GM21390 (cell line): ENCODE data around the gene ANTXR2.
A peak's percentile ranks its signal among the peaks of the same experiment; 100 is the strongest.
"Not testable (repeated sequence)": the region's sequence is repeated elsewhere in the genome, so short reads cannot be mapped to it uniquely, and the experiment has no call there.

Experiments
- ATAC-seq: cut with Tn5 transposase; IDR thresholded peaks from one replicate; pipeline ENCODE4 v1.9.1; 2021; ENCODE audit not compliant: unreplicated experiment

Gene ANTXR2

DNA sequence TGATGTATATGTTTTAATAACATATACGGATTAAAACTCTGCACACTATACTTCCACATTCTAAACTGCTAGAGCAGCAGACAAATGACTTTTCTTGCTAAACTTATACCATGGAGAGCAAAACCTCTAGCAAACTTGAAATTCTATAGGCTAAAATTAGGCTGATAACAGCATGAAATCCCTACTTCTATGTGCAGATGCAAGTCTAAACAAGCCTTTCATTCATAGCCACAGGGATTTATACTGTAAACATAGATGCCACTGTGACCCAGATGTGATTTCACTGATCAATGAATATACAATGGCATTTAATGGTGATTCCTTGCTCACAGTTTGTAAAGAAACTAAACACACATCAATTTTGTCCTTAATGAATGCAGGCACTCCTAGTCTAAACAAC is 151.0 kb downstream of the ANTXR2 start:
- no peak for ATAC-seq

GRCh38 chr4:79920163-79920853 is 152.7 kb downstream of the ANTXR2 start:
- no peak for ATAC-seq

- ATAC-seq = no peak
Observed at GRCh38 chr4:79918292-79918691, 154.7 kb downstream of the ANTXR2 start.

- peak; percentile 86 for ATAC-seq
Observed at GRCh38 chr4:79917246-79917645, 155.8 kb downstream of the ANTXR2 start.

GRCh38 chr4:79915246-79915645 is 157.8 kb downstream of the ANTXR2 start:
- ATAC-seq = no peak

- no peak for ATAC-seq
Observed at GRCh38 chr4:79913581-79913980, 159.4 kb downstream of the ANTXR2 start.

GRCh38 chr4:79907001-79907400 is 166.0 kb downstream of the ANTXR2 start:
- no peak for ATAC-seq

- no peak for ATAC-seq
Observed at GRCh38 chr4:79906303-79906702, 166.7 kb downstream of the ANTXR2 start.

- ATAC-seq = no peak
Observed at GRCh38 chr4:79905212-79905611, 167.8 kb downstream of the ANTXR2 start.

- no peak for ATAC-seq
Observed at GRCh38 chr4:79904331-79904730, 168.7 kb downstream of the ANTXR2 start.

DNA sequence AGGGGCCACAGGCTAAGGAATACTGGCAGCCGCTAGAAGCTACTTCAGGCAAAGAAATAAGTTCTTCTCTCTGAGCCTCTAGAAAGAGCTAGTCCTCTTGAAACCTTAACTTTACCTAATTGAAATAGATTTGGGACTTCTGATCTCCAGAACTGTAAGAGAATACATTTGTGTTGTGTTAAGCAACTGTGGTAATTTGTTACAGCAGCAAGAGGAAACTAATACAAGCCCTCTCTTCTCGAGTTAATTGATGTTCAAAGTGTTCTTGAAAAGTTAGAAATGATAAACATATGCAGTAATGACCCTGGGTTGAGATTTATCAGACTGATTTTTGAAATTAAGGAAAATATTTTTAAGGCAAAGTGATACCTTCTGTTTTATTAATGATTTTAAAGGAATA is 172.8 kb downstream of the ANTXR2 start:
- ATAC-seq = no peak

- no peak for ATAC-seq
Observed at GRCh38 chr4:79899481-79899880, 173.5 kb downstream of the ANTXR2 start.

GRCh38 chr4:79898055-79898454 is 175.0 kb downstream of the ANTXR2 start:
- ATAC-seq = no peak

DNA sequence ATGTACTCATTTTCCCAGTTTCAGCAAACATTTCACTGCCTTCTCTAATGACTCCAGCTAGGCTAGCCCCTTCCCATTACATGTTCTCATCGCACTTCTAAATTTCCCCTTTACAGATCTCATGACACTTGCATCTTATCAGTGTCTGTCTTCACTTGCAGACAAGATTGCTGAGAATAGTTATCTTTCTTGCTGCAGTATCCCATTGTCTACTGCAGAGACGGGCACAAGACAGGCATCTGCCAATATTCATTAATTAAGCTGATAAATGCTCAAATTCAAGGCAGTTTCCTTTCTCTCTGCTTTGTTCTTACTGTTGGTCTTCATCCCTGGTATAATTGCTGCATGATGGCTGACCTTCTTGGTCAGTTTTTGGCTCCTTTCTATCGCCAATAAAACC is 175.9 kb downstream of the ANTXR2 start:
- ATAC-seq = no peak

DNA sequence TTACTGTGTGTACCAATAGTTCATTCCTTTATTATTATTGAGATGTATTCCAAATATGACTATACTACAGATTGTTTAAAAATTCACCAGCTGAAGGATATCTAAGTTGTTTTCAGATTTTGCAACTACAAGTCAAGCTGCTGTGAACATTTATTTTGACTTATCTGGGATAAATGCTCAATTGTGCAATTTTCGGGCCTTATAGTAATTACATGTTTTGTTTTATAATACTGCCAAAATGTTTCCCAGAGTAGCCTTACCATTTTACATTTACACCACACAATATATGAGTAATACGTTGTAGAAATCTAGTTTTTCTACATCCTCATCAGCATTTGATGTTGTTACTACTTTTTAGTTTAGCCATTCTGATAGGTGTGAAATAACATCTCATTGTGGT is 179.6 kb downstream of the ANTXR2 start:
- ATAC-seq = no peak

GRCh38 chr4:79889026-79889425 is 184.0 kb downstream of the ANTXR2 start:
- ATAC-seq = not testable (repeated sequence)

DNA sequence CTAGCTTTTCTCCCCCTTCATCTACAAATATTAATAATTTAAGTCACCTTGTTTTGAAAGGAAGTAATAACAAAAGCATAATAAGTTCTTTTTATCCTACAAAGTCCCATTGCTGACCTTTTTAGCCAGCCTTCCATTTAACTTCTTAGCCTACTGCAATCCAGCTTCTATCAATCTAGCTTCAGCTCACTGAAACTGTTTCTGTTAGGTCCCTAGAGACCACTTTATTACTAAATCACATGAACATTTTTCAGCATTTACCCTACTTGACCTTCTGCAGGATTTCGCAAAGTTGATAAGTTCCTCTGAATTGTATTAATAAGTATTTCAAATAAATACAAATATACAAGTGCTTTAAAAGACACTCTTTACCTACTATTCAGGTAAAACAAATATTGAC is 186.5 kb downstream of the ANTXR2 start:
- ATAC-seq = no peak

DNA sequence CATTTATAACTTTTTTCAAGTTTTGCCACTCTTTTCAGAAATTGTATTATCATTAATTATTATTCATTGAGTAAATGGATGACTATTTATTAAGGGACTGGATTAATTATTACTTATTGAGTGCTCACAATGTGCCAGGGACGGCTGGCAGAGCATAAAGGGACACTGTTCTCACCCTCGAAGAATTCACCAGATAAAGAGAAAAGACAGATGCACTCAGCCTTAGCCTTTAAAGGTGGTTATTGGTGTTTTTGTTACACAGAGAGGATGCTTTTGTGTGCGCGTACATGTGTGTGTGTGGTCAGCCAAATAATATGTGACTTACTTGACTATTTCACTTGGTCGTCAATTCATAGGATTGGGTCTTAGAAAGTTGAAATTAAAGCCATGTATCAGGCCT is 187.0 kb downstream of the ANTXR2 start:
- no peak for ATAC-seq

GRCh38 chr4:79883290-79883689 is 189.7 kb downstream of the ANTXR2 start:
- ATAC-seq = no peak

DNA sequence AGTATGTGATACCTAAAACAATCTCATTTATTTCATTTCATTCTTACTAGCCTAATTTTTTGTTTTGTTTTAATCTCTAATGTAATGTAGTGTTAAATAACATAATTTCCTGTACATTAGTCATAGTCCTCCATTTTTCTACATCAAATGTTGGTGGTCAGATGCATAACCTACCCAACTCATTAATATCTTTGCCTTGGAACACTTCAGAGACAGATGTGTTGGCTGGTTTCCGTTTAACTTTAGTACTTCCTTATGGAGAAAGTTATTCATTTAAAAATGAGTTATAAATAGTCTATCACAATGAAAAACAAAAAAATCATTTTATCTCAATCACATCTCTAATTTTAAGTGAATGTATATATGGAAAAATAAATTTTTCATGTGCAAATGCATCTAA is 190.2 kb downstream of the ANTXR2 start:
- ATAC-seq = no peak

DNA sequence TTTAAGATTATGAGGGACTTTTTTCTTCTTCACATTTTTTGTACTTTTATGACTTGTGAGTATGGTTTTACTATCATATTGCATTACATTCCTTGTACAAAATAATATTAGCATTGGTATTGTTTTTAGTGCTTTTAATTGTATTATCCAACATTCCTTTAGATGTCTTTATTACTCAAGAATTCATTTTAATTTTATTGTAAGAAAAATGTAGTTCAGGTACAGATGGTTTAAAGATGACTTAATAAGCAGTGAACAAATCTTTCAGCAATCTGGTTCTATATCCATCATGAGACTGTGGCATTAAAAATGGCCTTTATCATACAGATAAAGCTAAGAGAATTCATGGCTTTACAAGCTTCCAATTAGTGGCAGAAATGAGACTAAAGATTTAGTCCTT is 191.6 kb downstream of the ANTXR2 start:
- no peak for ATAC-seq

GRCh38 chr4:79877511-79877910 is 195.5 kb downstream of the ANTXR2 start:
- ATAC-seq = no peak

GRCh38 chr4:79875344-79875899 is 197.6 kb downstream of the ANTXR2 start:
- no peak for ATAC-seq
